Calu3 (cell line): Measurements from ENCODE around the gene PCDHA1. TPM values are rescaled to one million over a fixed set of nuclear protein-coding genes. Genes with fewer than 3 reads are reported as not detected.

Experiments
- BruUV-seq: library from RNA; stranded (reverse); fragments of 400-500 nt; replicated peaks from 2 replicates; lab custom pipeline; 2021; lab: Mats Ljungman, UMichigan
- CTCF ChIA-PET: fragments of 300-600 bp; sonication (Branson Sonifier 250); formaldehyde crosslinking; loops from one replicate; lab custom pipeline; 2022; ENCODE audit warnings: antibody characterized with exemption; lab: Charles Lee
- DNase-seq: peaks from one replicate; pipeline ENCODE4 v3.0.0; 2022
- H3K27ac Mint-ChIP-seq: one replicate; pipeline ENCODE4 v1.8.0; 2022; ENCODE audit warnings: mixed read lengths; ENCODE audit not compliant: unreplicated experiment
- H3K27me3 Mint-ChIP-seq: one replicate; pipeline ENCODE4 v1.8.0; 2022; ENCODE audit warnings: mixed read lengths; ENCODE audit not compliant: unreplicated experiment
- H3K36me3 Mint-ChIP-seq: one replicate; pipeline ENCODE4 v1.8.0; 2022; ENCODE audit warnings: mild to moderate bottlenecking, moderate library complexity, mixed read lengths; ENCODE audit not compliant: insufficient read depth, unreplicated experiment
- H3K4me1 Mint-ChIP-seq: one replicate; pipeline ENCODE4 v1.8.0; 2022; ENCODE audit warnings: mild to moderate bottlenecking, low read depth, mixed read lengths; ENCODE audit not compliant: unreplicated experiment
- H3K4me3 Mint-ChIP-seq: one replicate; pipeline ENCODE4 v1.8.0; 2022; ENCODE audit warnings: mild to moderate bottlenecking, low read depth, moderate library complexity, mixed read lengths; ENCODE audit not compliant: unreplicated experiment
- H3K9me3 Mint-ChIP-seq: one replicate; pipeline ENCODE4 v1.8.0; 2022; ENCODE audit warnings: low read depth, mixed read lengths; ENCODE audit not compliant: unreplicated experiment
- intact Hi-C: fragments of 100-400 bp; cut with micrococcal nuclease; formaldehyde crosslinking; loops from one replicate; pipeline ENCODE4 v1.10.0; 2022; ENCODE audit not compliant: unreplicated experiment
- total RNA-seq: library from RNA; stranded (reverse); gene quantifications from 2 replicates; pipeline ENCODE4 v1.2.3, GENCODE V29; 2022
- TF ChIP-seq, protein P1 (sequence below): fragments of 200-600 bp; IDR thresholded peaks from one replicate; pipeline ENCODE4 v1.8.0; 2022; ENCODE audit warnings: antibody characterized with exemption; ENCODE audit not compliant: unreplicated experiment

PCDHA1 gene
- total RNA-seq, 1 experiment from 2014 or later, result 0.83 TPM

DNA sequence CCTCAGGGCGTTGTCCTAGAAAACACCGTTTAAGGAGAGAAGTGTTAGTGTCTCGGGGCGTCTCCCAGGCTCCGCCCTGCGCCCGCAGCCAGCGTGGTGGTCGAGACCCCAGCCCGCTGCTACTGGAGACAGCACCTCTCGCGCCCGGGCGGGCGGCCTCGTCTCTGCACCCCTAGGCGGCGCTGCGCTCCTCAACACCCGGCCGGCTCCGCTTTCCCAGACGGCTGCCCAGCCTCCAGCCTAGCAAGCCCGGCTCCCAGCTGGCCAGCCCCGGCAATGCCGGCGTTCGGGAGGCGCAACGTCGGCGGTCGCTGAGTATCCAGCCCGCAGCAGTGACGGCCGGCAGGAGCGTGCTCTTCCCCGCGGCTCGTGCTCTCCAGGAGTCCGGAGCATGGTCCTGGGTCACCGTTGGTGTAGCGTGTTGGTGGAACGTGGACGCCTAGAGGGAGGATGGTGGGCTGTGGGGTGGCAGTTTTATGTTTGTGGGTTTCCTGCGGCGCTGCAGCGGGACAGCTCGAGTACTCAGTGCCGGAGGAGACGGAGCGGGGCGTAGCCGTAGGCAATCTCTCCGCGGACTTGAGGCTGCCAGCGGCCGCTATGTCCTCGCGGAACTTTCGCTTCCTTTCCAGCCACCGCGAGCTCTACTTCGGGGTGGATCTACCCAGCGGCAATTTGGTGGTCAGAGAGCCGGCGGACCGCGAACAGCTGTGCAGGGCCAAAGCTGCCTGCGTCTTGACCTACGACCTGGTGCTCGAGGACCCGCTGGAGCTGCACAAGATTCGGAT lies 140.7 kb downstream of the PCDHA1 start:
- intact Hi-C loops, result loop anchor here (1.0 to 2.0 kb wide), 2 partner anchors 44 to 114 kb away; partner anchors contain the start of gene PCDHA13
- BruUV-seq, result no TSS peak

DNA sequence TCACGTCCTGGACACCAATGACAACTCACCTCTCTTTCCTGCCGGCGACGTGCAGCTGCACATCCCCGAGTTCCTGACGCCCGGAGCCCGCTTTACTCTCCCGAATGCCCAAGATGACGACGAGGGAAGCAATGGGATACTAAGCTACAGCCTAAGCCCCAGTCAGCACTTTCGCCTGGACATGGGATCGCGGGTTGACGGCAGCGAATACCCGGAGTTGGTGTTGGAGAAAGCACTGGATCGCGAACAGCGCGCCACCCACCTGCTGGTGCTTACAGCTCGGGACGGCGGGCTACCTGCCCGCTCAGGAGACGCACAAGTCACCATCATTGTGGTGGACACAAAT lies 141.3 kb downstream of the PCDHA1 start:
- Mint-ChIP-seq H3K27me3 (no peaks in the 10 kb centered on the region), H3K4me3 (peak overlapping the region; percentile 76), H3K36me3 (peaks cover 16% of the 10 kb centered on the region), H3K9me3 (no peaks in the 10 kb centered on the region), H3K4me1 (no peaks in the 10 kb centered on the region), H3K27ac (no peak overlapping the region)
- TF ChIP-seq, protein P1, sequence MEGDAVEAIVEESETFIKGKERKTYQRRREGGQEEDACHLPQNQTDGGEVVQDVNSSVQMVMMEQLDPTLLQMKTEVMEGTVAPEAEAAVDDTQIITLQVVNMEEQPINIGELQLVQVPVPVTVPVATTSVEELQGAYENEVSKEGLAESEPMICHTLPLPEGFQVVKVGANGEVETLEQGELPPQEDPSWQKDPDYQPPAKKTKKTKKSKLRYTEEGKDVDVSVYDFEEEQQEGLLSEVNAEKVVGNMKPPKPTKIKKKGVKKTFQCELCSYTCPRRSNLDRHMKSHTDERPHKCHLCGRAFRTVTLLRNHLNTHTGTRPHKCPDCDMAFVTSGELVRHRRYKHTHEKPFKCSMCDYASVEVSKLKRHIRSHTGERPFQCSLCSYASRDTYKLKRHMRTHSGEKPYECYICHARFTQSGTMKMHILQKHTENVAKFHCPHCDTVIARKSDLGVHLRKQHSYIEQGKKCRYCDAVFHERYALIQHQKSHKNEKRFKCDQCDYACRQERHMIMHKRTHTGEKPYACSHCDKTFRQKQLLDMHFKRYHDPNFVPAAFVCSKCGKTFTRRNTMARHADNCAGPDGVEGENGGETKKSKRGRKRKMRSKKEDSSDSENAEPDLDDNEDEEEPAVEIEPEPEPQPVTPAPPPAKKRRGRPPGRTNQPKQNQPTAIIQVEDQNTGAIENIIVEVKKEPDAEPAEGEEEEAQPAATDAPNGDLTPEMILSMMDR, result no peak
- intact Hi-C loops, result loop anchor here (2.0 kb wide), 1 partner anchor 44 kb away; the partner anchor contains the start of gene PCDHA13
- DNase-seq, result peak; percentile 15
- CTCF ChIA-PET, result interaction anchor here (1.2 to 2.7 kb wide), 2 partner anchors 77 to 113 kb away, joined by 5 to 33 read pairs; no protein-coding TSS in a partner anchor
- BruUV-seq, result no TSS peak

More for the DNA sequence above, 140.7 kb downstream of the PCDHA1 start:
- H3K36me3 Mint-ChIP-seq, result peaks cover 16% of the 10 kb centered on the region
- H3K27me3 Mint-ChIP-seq, result no peaks in the 10 kb centered on the region
- TF ChIP-seq, protein P1, result peak; percentile 31
- peak; percentile 76 for DNase-seq
- no peaks in the 10 kb centered on the region for H3K9me3 Mint-ChIP-seq
- peak overlapping the region; percentile 76 for H3K4me3 Mint-ChIP-seq
- H3K27ac Mint-ChIP-seq, result no peak overlapping the region
- CTCF ChIA-PET, result interaction anchor here (1.2 to 2.7 kb wide), 2 partner anchors 77 to 114 kb away, joined by 5 to 33 read pairs; no protein-coding TSS in a partner anchor
- no peaks in the 10 kb centered on the region for H3K4me1 Mint-ChIP-seq

DNA sequence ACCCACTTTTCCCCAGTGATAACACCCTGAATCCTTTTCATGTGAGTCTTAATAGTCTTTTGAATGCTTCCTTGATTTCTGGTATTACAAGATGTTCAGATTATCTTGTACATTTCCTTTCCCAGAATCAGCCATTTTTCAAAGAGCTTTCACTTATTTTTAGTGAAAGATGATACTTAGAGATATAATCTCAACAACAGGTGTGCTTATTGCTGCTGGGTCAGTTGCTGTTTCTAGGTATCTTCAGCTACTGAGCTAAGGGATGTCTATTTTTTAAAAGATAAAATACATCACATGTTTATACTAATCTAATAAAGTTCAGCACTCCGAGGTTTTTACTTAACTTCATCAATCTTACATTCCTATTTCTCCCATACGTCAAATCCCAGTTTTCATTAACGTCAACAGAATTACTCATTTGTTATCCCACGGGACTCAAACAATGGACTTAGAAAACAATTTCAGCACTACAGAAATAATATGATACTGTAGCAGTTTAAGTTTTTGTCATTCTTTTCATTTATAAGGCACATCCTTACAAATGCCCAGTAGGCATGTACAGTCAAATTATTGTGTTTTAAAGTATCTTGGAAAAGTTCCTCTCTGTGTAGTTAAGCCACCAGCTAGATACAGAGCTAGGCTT lies 149.1 kb downstream of the PCDHA1 start:
- no peaks in the 10 kb centered on the region for H3K27me3 Mint-ChIP-seq
- H3K4me3 Mint-ChIP-seq, result no peak overlapping the region
- no peaks in the 10 kb centered on the region for H3K36me3 Mint-ChIP-seq
- H3K27ac Mint-ChIP-seq, result no peak overlapping the region
- no peak for DNase-seq
- CTCF ChIA-PET, result no interaction called here
- BruUV-seq, result no TSS peak
- no peaks in the 10 kb centered on the region for H3K4me1 Mint-ChIP-seq
- TF ChIP-seq, protein P1, result no peak
- intact Hi-C loops, result no loop called here
- H3K9me3 Mint-ChIP-seq, result no peaks in the 10 kb centered on the region

DNA sequence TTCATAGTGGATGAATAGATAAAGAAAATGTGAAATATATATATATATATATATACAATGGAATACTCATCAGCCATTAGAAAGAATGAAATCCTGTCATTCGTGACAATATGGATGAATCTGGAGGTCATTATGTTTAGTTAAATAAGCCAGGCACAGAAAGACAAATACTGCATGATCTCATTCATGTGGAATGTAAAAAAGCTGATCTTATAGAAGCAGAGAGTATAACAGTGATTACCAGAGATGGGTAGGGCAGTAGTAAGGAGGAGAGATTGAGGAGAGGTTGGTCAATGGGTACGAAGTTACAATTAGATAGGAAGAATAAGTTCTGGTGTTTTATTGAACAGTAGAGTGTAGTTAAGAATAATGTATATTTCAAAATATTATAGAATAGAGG lies 160.6 kb downstream of the PCDHA1 start:
- no peaks in the 10 kb centered on the region for H3K36me3 Mint-ChIP-seq
- H3K4me3 Mint-ChIP-seq, result no peak overlapping the region
- no peaks in the 10 kb centered on the region for H3K27me3 Mint-ChIP-seq
- peaks cover 8% of the 10 kb centered on the region for H3K4me1 Mint-ChIP-seq
- CTCF ChIA-PET, result no interaction called here
- intact Hi-C loops, result no loop called here
- peaks cover 9% of the 10 kb centered on the region for H3K9me3 Mint-ChIP-seq
- TF ChIP-seq, protein P1, result no peak
- DNase-seq, result no peak
- H3K27ac Mint-ChIP-seq, result no peak overlapping the region
- no TSS peak for BruUV-seq
